ENCODE measurements around the gene COPA.
"Not testable (repeated sequence)": the region's sequence is repeated elsewhere in the genome, so short reads cannot be mapped to it uniquely, and the experiment has no call there.

The COPA gene

DNA sequence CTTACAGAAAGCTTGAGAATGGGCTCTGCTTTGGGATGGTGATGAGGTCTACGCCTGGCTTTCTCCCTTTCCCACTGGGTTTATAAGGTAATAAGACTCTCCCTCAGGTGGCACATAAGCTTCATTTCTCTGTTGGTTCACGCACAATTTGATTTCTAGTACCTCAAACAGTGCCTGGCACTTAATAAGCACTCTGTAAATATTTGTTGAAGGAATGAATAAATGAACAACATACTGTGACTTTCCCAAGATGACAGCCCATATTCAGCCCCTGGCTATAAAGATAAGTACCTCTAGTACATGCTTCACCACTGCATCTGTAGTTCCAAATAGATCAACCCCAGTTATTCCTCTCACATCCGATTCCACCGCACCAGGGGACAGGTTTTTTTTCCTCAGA lies 17.8 kb downstream of the COPA start:
- no peak for DNase-seq (ENCODE audit: low spot score)

- DNase-seq (ENCODE audit: low spot score), result no peak
These were observed 20.2 kb downstream of the COPA start for GRCh38 chr1:160322831-160323230.

DNA sequence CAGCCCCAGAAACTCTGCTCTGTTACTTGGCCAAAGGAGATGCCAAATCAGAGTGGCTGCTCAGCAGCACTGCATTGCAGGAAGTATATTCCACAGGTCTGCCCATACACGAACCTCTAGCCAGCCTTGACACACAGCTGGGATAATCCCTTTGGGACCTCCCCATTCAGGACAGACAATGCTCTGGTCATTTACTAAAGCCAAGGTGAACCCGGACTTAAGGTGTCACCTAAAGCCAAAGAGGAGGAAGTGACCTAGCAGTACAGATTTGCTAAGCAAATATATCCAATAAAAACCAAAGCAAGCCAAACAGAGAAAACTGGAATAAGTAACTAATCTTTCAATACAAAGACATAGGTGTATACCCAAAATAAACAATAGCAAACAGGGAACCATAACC lies 27.7 kb downstream of the COPA start:
- DNase-seq (ENCODE audit: low spot score), result no peak

DNA sequence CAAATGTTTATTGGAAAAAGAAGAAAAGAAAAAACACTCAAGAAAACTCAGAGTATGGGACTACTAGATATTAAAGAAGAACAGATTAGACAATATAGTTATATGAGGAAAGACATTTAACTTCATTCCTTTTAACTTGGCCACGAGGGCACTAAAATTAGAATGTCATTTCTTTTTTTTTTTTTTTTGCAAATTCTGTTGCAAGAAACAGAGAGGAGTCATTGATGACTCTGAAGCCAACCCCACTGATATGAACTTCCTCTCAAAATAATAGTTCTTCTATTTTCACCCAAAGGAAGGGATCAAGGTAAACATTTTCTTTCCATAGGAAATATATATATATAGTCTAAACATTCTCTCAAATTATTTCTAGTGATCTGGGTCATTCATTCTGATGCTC lies 33.5 kb downstream of the COPA start:
- no peak for DNase-seq (ENCODE audit: low spot score)

GRCh38 chr1:160309185-160309557 lies 33.9 kb downstream of the COPA start:
- DNase-seq (ENCODE audit: low spot score), result no peak

DNA sequence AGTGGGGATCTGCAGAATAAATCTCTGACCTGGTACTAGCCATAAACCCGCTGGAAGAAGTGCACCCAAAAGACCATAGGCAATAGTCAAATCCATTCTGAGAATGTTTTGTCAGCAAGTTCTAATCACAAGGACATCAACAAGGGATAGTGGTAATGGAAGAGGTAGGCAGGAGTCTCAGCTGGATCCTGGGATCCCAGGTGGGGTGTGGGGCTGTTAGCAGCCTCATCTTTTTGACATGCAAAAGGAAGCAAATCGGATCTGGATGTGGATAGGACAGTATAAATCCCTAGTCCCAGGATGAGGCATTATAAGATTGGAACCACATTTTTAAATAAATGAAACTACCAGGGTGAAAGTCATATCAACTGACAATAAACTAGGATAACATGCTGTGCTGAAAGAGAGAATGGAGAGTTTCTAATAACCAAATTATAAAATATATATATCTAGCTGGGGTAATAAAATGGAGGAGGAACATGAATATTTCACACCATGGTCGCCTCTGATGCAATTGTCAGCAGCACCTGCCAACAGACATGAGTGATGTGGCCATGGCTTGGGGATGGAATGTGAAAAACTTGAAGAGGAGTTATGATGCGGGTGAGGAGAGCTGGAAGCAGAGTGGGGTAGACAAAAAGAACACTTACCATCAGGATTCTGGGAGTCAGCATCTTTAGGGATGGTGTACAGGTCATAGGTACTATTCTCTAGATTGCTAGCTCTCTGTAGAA lies 34.4 kb downstream of the COPA start:
- no peak for DNase-seq (ENCODE audit: low spot score)

DNA sequence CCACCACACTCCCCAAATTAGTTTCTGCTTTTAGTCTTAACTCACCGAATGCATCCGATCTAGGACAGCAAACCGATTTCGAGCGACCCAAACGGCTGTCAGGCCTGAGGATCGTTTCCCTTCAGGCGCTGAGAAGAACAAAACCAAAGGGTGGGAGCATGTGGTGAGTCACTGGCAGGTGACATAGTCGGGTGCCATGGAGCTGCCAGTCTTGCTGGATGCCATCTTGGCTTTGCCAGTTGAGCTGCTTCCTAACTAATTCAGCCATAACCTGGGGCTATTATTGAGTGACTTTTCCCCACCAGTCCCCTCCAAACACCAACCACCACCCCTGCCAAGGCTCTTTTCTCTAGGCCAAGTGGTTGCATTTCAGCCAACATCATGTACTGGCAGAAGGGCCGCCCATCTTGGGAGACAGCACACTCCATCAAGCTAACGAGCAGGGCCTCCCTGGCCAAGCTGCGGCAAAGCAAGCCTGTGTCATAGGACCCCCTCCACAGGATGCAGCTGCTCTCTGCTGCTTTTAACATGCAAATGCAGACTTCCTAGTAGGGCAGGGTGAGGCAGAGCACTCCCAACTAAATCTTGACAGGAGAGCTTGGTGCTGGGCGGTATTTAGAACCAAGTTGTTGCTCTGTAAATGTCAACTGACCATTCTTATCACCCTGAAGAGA lies 35.8 kb downstream of the COPA start:
- DNase-seq (ENCODE audit: low spot score), result no peak

- DNase-seq (ENCODE audit: low spot score), result no peak
These were observed 42.9 kb downstream of the COPA start for GRCh38 chr1:160300173-160300572.

DNA sequence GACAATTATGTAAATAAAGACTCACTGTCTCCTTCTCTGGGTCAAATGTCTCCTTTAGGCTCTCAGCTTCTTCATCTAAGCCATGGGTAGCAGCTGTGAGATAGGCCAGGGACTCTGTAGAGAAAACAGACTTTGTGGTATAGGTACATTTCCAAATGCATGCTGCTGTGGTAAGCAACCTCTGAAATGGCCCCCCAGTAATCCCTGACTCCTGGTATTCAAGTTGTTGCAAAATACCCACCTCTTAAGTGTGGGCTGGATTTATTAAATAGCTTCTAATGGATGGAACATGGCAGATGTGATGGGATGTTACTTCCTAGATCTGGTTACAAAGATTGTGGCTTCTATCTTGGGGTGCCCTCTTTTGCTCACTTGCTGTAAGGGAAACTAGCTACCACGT lies 47.0 kb downstream of the COPA start:
- no peak for DNase-seq (ENCODE audit: low spot score)

DNA sequence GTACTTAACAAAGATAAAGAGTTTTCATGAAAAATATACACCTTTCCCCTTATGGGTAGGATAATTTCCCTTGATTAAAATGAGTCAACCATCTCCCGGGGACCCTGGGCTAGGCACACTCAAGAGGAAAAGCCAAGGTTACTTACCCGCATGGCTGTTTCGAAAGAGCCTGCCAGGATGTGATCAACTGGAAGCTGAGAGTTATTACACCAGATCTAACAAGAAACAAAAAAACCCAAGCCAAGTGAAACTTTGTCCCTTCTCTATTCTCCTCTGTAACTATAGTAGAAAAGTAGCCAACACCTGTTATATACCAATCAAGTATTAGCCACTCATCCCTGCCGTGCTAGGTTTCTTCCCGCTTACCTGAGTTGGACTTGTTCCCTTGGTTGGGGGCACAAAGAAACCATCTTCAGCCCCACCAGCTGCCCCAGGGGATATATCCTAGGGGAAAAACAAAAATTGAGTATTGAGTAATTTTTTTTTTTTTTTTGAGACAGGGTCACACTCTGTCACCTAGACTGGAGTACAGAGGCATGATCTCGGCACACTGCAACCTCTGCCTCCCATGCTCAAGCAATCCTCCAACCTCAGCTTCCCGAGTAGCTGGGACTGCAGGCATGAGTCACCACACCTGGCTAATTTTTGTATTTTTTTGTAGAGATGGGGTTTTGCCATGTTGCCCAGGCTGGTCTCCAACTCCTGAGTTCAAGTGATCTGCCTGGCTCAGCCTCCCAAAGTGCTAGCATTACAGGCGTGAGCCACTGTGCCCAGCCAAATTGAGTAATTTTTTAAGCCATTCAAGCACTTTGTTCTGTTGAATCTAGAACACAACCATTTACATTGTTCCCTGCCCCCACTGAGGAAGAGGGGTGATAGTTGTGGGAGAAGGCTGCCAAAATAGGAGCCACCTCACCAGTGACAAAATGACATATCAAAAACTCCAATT lies 49.8 kb downstream of the COPA start:
- no peak for DNase-seq (ENCODE audit: low spot score)

DNA sequence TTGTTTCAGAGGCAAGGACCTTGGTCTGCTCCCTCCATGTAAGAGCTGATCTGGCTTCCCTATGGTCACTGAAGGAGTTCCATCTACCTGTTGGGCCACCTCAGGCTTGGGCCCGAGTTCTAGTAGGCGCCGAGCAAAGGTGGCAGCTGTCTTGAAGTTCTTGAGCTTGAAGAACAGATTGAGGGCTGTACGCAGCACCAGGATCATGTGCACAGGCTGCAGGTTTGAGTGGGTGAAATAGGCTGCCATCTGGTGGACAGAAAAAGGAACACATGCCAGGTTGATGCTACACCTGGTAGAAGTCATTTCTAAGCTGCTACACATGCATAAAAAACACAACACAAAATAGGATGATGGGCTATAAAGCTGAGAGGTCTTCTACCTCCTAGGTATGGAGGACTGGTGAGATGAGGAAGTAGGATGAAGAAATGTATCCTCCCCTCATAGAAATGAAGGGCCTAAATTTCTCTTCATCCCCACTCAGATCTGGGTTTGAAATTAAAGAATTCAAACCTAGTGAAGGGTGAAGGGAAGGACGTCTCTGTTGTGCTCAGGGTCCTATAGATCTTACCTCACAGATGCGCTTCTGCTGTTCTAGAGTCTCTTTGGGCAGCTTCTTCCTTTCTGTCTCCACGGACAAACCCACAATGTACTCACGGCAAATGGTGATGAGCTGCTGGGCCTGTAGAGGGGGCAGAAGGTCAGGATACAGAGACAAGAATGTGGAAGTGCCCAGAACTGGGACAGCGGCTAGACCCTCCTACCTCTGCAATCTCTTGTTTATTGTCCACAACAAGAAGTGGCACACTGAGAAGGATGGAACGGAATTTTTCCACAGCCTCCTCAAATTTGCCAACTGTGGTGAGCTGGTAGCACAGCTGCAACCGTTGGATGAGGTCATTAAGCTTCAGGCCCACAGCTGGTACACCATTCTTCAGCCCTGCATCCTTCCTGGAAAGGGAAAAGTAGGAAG lies 51.5 kb downstream of the COPA start:
- peak; percentile 74 for DNase-seq (ENCODE audit: low spot score)

GRCh38 chr1:160287769-160288168 lies 55.3 kb downstream of the COPA start:
- not testable (repeated sequence) for DNase-seq (ENCODE audit: low spot score)

DNA sequence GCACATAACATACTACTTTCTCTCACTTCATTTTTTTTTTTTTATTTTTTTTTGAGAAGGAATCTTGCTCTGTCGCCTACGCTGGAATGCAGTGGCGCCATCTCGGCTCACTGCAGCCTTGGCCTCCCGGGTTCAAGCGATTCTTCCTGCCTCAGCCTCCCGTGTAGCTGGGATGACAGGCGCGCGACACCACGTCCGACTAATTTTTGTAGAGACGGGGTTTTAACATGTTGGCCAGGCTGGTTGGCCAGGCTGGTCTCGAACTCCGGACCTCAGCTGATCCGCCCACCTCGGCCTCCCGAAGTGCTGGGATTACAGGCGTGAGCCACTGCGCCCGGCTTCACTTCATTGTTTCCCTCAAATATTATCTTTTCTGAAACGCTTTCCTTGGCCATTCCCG lies 57.5 kb downstream of the COPA start:
- no peak for DNase-seq (ENCODE audit: low spot score)

GRCh38 chr1:160284782-160285344 lies 58.2 kb downstream of the COPA start, which contains the start of gene PEX19:
TSS of gene PEX19 (minus strand) at chr1:160285133. CDS start at chr1:160285124, 9 bp downstream.
- DNase-seq (ENCODE audit: low spot score), result peak; percentile 93

- no peak for DNase-seq (ENCODE audit: low spot score)
These were observed 58.7 kb downstream of the COPA start for GRCh38 chr1:160284220-160284781.

- DNase-seq (ENCODE audit: low spot score), result no peak
These were observed 60.2 kb downstream of the COPA start for GRCh38 chr1:160282807-160283206.

DNA sequence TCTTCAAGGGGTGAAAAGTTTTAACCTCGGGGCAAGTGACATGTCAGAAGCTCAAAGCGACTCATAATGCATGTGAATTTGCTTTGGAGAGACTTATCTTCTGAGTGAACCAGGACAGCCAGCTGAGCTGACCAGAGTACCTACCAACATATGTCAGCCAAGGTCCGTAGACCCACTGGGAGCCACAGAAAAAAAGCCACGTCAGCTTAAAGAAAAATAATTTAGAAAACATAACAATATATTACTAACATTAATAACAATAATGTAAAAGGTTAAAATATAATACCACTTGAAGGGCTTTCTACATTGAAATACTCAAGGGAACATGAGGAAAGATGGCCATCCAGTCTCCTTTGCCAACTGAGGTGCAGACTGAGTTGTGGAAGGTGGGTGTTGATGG lies 65.1 kb downstream of the COPA start:
- no peak for DNase-seq (ENCODE audit: low spot score)

- DNase-seq (ENCODE audit: low spot score), result no peak
These were observed 65.7 kb downstream of the COPA start for GRCh38 chr1:160277330-160277729.

DNA sequence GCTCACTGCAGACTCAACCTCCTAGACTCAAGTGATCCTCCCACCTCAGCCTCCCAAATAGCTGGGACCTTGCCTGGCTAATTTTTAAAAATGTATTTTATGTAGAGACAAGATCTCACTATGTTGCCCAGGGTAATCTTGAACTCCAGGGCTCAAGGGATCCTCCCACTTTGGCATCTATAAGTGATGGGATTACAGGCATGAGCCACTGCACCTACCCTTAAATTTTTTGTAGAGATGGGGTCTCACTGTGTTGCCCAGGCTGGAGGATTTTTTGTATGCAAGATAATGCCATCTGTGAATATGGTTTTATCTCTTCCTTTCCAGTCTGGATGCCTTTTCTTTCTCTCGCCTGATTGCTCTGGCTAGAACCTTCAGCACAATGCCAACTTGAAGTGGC lies 72.0 kb downstream of the COPA start:
- DNase-seq (ENCODE audit: low spot score), result no peak

DNA sequence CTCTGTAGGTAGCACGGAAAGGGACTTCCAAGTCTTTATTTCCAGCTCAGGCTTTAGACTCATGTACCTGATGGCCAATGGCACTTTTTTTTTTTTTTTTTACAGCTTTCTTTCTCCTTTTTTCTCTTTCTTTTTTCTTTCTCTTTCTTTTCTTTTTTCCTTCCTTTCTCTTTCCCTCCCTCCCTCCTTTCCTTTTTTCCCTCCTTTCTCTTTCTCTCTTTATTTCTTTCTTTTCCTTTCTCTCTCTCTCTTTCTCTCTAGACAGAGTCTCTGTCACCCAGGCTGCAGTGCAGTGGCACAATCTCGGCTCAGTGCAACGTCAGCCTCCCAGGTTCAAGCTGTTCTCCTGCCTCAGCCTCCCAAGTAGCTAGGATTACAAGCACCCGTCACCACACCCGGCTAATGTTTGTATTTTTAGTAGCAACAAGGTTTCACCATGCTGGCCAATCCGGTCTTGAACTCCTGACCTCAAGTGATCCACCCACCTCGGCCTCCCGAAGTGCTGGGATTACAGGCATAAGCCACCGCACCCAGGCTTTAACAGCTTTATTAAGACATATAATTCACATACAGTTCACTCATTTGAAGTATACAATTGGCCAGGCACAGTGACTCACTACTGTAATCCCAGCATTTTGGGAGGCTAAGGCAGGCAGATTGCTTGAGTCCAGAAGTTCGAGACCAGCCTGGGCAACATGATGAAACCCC lies 75.6 kb downstream of the COPA start:
- no peak for DNase-seq (ENCODE audit: low spot score)

Measured in CD4-positive, alpha-beta T cell treated with Interleukin-15 for 4 hours (primary cell).